ENCODE data around the gene FOXO6.

The FOXO6 gene

DNA sequence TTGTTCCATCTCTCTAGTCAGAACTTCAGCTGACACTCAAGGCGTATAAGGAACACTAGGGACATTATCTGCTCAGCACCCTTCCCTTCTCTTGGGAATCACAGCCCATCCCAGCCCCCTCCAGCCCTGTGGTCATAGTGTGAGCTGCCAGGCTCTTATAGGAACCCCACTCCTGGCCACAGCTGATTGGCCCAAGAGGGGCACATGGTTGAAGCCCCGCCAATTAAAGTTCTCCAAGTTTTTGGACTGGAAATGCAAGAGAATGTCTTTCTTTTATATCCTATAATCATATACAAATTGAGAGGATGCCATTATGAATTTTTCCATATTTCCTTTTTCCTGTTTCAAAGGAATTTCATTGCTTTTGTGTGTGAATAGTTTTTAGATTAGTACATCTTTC lies 40.7 kb downstream of the FOXO6 start:
- no peak for DNase-seq (ENCODE audit: low read depth, low spot score)

DNA sequence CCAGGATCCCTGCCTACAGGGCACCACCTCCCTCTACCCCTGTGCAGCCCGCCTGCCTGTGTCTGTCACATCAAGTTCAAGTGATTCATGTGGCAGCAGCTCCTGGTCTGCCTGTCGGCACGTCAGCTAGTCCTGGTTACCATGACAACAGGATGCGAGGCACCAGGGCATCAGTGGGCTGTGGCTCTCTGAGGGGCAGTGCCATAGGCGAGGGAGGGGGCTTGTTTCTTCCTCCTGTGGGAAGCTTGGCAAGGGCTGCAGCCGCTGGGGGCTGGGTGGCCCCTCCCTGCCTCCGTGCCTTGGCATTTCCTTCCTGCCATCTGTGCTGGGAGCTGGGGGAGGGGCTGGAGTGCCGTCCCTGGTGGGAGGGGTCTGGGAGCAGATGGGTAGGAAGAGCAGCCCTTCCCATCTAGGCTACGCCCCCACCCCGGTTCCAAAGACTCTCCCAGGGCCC lies 43.1 kb downstream of the FOXO6 start:
- no peak for DNase-seq (ENCODE audit: low read depth, low spot score)

DNA sequence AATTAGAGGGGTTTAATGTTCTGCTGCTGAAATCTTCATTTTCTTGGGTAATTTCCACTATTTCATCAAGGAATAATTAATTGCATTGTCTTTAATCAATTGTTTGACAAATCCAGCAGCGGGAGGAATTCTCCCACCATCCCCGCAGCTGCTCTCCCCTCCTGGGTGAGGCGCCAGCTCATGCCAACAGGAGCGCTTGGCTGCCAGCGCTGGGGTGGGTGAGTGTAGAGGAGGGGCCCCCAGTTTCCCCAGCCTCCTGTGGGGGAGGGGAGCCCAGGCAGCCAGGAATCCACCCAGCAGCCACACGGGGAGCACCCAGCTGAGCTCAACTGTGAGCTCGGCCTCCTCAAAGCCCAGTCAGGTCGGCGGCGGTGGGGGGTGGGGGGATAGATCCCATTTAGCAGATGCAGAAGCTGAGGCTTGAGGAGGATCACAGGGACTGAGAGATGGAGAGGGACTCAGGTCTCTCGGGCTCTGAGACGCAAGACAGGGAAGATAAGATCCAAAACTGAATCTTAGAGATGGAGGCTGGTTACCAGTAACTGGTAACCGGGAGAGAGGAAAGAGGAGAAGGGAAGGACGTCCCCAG lies 46.5 kb downstream of the FOXO6 start:
- DNase-seq (ENCODE audit: low read depth, low spot score): no peak

DNA sequence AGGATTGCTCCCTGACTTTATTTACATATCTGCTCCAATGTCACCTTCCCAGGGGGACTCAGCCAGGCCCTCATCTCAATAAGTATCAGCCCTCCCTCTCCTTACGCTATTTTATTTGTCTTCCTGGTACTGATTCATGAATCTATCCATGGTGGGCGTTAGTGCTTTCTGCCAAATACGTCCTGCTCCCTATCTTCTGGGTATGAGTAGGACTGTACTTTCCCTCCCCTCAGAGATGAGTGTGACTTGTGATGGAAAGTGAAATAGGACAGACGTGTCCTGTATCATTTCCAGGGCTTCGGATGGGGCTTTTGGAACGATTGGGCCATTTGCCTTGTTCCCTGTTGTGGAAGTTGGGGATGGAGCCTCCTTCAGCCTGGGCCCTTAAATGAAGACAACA lies 47.5 kb downstream of the FOXO6 start:
- no peak for DNase-seq (ENCODE audit: low read depth, low spot score)

DNA sequence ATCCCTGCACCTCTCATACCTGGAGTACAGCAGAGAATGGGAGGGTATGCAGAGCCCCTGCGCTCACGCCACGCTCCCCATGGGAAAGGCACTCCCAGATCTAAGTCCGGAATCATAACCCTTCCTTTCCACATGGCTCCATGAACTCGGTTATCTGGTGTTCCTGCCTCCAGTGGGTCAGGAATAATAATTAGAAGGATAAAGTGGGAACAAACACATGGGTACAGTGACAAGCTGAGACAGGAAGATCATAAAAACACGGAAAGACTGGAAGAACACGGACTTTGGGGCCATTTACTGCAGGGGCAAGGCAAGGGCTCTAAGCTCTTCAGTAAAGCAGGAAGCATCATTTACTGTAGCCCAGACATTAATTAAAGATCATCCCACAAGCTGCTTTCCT lies 48.6 kb downstream of the FOXO6 start:
- DNase-seq (ENCODE audit: low read depth, low spot score): no peak

GRCh38 chr1:41410462-41410861 lies 49.2 kb downstream of the FOXO6 start:
- DNase-seq (ENCODE audit: low read depth, low spot score): no peak

DNA sequence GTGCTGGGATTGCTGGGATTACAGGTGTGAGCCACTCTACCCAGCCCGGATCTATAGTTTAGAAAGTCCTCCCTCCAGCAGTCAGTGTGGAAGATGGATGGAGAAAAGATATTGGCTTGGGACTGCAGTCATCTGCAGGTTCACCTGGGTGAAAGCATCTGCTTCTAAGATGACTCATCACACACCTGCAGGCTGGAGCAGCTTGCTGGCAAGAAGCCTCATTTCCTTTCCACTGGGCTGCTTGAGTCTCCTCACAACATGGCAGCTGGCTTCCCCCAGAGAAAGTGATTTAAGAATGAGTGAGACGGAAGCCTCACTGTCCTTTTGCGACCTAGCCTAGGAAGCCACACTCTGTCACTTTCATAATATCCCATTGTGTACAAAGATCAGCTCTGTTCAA lies 50.0 kb downstream of the FOXO6 start:
- no peak for DNase-seq (ENCODE audit: low read depth, low spot score)

GRCh38 chr1:41412748-41413147 lies 51.5 kb downstream of the FOXO6 start:
- DNase-seq (ENCODE audit: low read depth, low spot score): no peak

GRCh38 chr1:41413748-41414281 lies 52.6 kb downstream of the FOXO6 start:
- DNase-seq (ENCODE audit: low read depth, low spot score): no peak

- no peak for DNase-seq (ENCODE audit: low read depth, low spot score)
These were observed 53.1 kb downstream of the FOXO6 start for GRCh38 chr1:41414296-41414695.

GRCh38 chr1:41414716-41415306 lies 53.6 kb downstream of the FOXO6 start:
- no peak for DNase-seq (ENCODE audit: low read depth, low spot score)

GRCh38 chr1:41416081-41416480 lies 54.8 kb downstream of the FOXO6 start:
- no peak for DNase-seq (ENCODE audit: low read depth, low spot score)

DNA sequence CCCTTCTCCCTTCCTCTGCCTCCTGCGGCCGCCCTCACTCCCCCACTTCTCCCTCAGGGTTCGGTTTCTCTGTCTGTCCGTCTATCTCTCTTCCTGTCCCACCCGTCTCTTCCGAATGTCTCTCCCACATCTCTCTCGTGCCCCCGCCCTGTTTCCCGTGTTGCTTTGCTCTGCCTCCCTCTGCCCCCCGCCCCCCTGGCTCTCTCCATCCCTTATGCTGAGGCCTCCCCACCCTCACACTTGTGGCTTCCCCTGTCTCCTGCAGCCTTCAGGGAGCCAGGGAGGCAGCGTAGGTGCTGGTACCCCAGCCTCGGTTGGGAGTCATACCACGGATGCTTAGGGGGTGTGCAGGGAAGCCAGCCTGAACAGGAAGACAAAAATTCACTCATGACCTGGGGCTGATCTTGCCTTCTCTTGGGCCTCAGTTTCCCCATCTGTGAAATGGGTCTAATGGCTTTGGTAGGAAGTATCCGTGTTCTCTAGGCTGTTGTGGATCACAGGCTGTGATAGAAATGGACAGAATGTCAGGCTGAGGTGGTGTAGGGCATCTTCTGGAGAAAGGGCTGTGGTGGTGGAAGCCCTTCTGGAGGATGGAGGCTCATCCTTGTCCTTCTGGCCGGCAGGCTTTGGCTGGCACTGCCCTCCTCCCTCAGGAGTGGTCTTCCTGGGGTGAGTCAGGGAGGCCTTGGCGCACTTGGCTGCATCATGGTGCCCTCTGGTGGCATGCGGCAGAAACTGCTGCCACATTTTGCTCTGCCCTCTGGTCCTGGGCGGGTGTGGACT lies 55.5 kb downstream of the FOXO6 start:
- DNase-seq (ENCODE audit: low read depth, low spot score): no peak

- no peak for DNase-seq (ENCODE audit: low read depth, low spot score)
These were observed 56.1 kb downstream of the FOXO6 start for GRCh38 chr1:41417335-41417682.

DNA sequence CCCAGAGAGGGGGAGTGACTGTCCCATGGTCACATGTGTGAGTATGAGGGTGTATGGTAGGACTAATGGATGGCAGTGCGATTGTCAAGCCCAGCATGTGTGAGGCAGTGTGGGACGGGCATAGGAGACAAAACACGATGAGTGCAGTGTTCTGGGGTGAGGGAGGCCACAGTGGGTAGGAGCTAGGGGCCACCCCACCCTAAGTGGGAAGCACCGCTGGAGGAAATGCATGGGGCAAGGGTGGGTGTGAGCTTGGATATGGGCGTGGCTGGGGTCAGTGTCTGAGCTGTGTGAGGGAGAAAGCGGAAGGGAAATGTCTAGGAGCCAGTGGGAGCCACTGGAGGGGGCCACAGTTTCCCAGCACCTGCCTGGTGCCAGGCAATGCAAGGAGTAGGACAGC lies 56.5 kb downstream of the FOXO6 start:
- no peak for DNase-seq (ENCODE audit: low read depth, low spot score)

GRCh38 chr1:41418857-41419583 lies 57.8 kb downstream of the FOXO6 start:
- DNase-seq (ENCODE audit: low read depth, low spot score): no peak

- DNase-seq (ENCODE audit: low read depth, low spot score): no peak
These were observed 58.5 kb downstream of the FOXO6 start for GRCh38 chr1:41419584-41420295.

DNA sequence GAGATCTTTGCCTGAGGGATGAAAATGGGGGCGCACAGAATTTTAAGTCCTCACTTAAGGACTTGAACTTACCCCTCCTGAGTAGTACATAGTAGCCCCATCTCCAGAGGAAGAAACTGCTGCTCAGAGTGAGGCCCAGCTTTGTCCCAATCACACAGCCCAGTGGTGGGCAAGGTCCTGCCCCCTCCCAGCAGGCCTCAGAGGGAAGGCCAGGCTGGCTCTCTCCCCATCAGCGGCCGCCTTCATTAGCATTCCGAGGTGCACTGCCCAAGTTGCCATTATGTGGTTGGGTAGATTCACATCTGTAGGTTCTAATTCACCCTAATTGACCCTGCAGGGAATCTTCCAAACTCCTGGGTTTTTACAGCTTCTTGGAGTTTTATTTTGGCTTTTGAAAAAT lies 59.1 kb downstream of the FOXO6 start:
- no peak for DNase-seq (ENCODE audit: low read depth, low spot score)

DNA sequence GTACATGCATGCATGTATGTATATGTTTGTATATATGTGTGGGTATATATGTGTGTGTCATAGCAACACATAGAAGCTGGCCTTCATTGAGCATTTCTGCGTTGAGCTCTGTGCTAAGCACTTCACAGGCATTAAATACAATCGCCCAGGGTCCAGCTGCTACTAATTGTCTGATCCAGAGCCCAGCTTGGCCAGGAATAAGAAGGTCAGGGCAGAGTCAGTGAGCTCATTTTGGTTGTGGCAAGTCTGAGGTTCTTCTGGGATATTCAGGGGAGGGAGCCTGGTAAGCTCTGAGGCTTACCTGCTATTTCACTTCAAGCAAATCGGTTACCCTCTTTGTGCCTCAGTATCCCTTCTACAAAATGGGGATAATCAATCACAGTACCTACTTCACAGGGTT lies 59.6 kb downstream of the FOXO6 start:
- no peak for DNase-seq (ENCODE audit: low read depth, low spot score)

DNA sequence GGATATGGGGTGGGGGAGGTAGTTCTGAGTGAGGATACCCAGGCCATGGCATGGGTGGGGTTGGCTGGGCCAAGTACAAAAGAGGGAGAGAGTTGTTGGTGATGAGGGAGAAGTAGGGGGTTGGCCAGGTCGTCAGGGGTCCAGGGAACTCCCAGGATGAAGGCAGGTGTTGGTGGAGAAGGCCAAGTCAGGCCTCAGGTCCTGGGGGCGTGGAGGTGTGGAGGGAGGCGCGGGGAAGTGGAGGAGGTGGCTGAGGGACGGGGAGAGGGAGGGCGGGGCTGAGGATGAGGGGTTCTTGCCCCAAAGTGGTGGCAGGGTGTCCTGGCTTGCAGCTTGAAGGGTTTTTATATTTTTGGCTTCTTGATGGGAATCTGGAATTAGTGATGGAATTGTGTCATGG lies 61.1 kb downstream of the FOXO6 start:
- DNase-seq (ENCODE audit: low read depth, low spot score): no peak

GRCh38 chr1:41423511-41424191 lies 62.4 kb downstream of the FOXO6 start:
- DNase-seq (ENCODE audit: low read depth, low spot score): no peak
